AG09319 (cell line): ENCODE results near the gene MARCHF3.
"Not testable (repeated sequence)": the region's sequence is repeated elsewhere in the genome, so short reads cannot be mapped to it uniquely, and the experiment has no call there.

Experiments used
- DNase-seq: peaks from one replicate; pipeline ENCODE4 v3.0.0-alpha.2; 2010; ENCODE audit warnings: low read depth; ENCODE audit errors: extremely low read depth
- TF ChIP-seq, protein P1 (sequence below): IDR thresholded peaks from 2 replicates; pipeline ENCODE4 v1.5.1; 2011; ENCODE audit warnings: low read depth, mild to moderate bottlenecking, inconsistent platforms, low read length, moderate library complexity

MARCHF3 gene

DNA sequence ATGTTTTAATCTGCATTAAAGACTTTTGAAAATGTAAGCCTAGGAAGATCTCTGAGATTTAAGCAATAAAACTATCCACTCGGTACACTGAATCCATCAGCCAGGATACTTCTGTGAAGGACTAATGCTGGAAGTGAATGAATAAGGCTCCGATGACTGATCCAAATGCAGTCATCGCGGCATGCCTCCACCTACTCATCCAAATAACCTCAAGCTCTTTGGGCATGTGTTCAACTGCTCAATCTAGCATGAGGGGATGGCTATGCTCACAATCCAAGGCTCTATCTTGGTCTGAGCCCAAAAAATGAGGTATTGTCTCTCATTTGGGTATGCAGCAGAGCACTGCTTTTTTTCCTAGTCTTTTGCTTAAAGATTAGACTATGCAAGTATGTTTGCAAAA, 19.2 kb downstream of the MARCHF3 start:
- DNase-seq = no peak

DNA sequence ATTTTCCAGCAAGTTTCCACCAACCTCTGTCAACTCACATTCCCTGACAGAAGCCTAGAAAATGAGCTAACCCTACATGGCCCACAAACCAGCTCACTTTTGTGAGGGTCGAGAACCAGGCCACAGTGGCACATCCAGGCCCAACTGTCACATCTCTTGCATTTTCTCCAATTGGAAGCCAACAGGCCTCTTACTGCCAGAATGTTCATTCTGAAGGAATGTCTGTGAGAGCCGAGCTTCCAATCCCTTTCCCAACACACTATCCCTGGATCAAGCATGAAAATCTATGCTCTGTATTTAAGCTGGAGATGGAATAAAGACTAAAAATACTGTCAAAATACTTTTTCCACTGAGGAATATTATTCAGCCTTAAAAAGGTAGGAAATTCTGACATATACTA, 20.0 kb downstream of the MARCHF3 start:
- no peak for DNase-seq
- TF ChIP-seq, protein P1, sequence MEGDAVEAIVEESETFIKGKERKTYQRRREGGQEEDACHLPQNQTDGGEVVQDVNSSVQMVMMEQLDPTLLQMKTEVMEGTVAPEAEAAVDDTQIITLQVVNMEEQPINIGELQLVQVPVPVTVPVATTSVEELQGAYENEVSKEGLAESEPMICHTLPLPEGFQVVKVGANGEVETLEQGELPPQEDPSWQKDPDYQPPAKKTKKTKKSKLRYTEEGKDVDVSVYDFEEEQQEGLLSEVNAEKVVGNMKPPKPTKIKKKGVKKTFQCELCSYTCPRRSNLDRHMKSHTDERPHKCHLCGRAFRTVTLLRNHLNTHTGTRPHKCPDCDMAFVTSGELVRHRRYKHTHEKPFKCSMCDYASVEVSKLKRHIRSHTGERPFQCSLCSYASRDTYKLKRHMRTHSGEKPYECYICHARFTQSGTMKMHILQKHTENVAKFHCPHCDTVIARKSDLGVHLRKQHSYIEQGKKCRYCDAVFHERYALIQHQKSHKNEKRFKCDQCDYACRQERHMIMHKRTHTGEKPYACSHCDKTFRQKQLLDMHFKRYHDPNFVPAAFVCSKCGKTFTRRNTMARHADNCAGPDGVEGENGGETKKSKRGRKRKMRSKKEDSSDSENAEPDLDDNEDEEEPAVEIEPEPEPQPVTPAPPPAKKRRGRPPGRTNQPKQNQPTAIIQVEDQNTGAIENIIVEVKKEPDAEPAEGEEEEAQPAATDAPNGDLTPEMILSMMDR = no peak

More for the DNA sequence above, 19.2 kb downstream of the MARCHF3 start:
- TF ChIP-seq, protein P1 = no peak

DNA sequence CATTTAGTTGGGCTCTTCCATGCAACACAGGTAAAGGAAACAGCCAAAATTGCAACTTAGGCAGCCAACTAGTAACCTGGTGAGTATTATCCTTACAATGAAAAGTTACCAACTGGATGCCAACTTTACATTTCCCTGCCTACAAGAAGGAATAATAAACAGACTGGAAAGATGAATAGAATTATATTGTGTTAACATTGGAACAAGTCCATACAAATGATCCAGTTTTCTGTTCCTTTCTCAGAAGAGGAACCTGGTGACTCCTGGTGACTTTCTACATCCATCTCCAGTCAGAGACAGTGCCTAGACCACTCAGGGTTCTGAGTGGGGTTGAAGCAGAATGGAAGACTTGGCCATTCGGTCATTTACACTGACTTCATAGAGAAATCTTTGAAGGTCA, 20.6 kb downstream of the MARCHF3 start:
- DNase-seq = no peak
- TF ChIP-seq, protein P1 = no peak

DNA sequence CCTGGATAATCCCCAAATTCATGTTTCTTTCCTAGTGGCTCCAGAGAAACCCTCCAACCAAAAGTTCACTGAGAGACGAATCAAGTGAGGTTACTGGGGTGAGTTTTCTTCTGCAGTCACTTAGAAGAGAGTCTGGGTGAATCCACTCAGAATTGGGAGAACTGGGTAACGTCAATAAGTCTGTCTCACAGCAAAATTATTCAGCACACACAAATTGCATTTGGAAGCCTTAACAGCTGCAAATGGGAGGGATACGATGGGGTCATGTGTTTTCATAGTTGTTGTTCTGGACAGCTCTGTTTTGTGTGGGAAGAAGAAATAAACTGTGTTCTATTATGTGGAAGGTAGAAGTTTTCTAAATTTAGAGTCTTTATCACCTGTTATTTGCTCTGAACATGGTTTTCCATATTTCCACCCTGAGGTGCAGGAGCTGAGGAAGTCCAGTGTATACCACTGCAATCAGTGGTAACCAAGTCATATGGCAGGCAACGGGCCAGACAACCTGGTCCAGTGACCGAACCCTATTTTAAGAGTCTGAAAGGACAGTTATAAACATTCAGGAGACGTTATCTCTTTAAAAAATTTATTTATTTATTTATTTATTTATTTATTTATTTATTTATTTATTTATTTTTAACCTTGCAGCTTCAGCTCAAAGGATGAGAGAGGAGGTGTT, 21.9 kb downstream of the MARCHF3 start:
- TF ChIP-seq, protein P1 = no peak
- no peak for DNase-seq

DNA sequence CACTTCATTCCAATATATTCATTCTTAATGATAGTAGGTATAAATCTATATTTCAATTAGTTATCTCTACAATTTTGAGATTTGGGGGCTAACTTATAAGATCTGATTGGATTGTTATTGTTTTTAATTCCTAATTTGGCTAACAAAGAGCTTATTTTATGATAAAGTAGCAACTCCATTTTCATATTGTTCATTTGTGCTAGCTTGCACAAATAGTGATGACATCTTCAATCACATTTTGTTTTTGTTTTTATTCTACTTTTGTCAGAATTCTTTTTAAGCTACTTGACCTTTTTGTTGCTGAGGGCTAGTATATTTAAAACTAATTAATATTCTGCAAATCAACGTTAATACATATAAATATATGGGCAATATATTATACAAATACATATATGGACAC, 22.8 kb downstream of the MARCHF3 start:
- TF ChIP-seq, protein P1 = no peak
- DNase-seq = no peak

DNA sequence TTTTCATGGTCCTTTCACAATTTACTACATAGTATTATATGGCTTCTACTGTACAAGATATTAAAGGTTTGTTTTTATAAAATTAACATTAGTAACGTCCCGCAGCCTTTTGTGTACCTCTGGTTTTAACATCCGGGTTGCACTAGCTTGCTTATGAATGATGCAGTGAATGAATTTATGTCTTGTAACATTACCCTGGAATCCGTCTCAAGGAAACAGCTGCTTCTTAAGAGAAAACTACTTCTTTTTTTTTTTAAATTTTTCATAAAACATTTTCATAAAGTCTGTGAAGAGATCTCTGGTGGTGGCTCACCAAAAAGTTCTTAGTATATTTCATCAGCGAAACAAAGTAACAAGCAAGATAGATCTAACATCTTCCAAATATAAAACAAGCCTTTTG, 23.6 kb downstream of the MARCHF3 start:
- no peak for DNase-seq
- TF ChIP-seq, protein P1 = no peak

DNA sequence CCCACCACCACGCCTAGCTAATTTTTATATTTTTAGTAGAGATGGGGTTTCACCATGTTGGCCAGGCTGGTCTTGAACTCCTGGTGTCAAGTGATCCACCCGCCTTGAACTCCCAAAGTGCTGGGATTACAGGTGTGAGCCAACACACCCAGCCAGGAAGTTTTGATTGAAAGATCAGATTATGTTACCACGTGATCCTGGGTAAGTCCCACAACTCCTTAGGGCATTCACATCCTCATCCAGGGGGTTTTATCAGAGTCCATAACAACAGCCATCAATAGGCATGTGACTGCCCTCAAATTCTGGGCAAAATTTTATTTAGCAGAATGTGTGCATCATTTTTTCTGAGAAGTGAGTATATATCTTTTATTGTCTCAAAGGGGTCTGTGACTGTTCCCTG, 25.1 kb downstream of the MARCHF3 start:
- DNase-seq = not testable (repeated sequence)

DNA sequence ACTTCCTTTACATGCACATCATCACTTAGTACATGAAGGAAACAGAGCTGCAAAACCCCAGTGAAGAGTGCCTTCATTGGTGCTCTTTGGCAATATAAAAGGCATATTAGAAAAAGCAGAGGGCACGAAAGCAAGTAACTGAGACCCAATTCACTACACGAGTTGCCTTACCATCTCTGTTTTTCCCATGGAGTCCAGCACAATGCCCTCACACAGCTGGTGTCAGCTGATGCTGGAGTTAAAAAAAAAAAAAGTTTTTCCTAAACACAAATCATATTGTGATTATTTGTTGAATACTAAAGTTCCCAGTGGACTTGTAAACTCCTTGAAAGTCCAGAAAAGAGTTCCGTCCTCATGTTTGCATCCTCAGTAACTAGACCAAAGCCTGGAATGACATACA, 25.6 kb downstream of the MARCHF3 start:
- TF ChIP-seq, protein P1 = no peak
- no peak for DNase-seq
